ENCODE measurements around the gene ADAMTSL3. TPM values are rescaled to one million over a fixed set of nuclear protein-coding genes. Genes with fewer than 3 reads are reported as not detected.

ADAMTSL3 gene
- total RNA-seq, 1 donor from 2014 or later: 0.17 TPM

DNA sequence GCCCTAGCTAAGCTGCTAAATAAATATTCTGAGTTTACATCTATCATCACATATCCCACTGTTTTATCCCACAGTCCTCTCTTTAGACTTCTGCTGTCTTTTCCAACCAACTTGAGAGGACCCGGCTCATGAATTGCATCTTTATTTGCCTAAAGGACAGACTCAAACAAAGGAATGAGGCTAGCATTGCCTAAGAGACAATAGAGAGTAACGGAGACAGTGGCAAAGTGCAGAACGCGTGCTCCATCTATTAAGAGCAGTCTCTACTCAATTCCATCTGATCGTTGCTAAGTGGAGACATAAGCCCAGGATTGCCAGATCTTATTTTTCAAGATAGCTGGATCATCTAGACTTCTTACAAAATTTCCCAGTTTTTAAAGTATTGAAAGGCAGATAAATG lies 2.3 kb downstream of the ADAMTSL3 start:
- Mint-ChIP-seq H3K4me1 (ENCODE audit: low read depth) (no peaks in the 10 kb centered on the region), H3K27me3 (ENCODE audit: low read depth) (peaks cover 56% of the 10 kb centered on the region), H3K27ac (ENCODE audit: unreplicated experiment) (no peak overlapping the region), H3K4me3 (ENCODE audit: unreplicated experiment) (no peak overlapping the region), H3K9me3 (ENCODE audit: low read depth) (no peaks in the 10 kb centered on the region), H3K36me3 (ENCODE audit: low read depth) (no peaks in the 10 kb centered on the region)
- TF ChIP-seq, protein P1, sequence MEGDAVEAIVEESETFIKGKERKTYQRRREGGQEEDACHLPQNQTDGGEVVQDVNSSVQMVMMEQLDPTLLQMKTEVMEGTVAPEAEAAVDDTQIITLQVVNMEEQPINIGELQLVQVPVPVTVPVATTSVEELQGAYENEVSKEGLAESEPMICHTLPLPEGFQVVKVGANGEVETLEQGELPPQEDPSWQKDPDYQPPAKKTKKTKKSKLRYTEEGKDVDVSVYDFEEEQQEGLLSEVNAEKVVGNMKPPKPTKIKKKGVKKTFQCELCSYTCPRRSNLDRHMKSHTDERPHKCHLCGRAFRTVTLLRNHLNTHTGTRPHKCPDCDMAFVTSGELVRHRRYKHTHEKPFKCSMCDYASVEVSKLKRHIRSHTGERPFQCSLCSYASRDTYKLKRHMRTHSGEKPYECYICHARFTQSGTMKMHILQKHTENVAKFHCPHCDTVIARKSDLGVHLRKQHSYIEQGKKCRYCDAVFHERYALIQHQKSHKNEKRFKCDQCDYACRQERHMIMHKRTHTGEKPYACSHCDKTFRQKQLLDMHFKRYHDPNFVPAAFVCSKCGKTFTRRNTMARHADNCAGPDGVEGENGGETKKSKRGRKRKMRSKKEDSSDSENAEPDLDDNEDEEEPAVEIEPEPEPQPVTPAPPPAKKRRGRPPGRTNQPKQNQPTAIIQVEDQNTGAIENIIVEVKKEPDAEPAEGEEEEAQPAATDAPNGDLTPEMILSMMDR (IDR thresholded peaks at IDR 0.05): no peak
- DNase-seq (ENCODE audit: low spot score): no peak

DNA sequence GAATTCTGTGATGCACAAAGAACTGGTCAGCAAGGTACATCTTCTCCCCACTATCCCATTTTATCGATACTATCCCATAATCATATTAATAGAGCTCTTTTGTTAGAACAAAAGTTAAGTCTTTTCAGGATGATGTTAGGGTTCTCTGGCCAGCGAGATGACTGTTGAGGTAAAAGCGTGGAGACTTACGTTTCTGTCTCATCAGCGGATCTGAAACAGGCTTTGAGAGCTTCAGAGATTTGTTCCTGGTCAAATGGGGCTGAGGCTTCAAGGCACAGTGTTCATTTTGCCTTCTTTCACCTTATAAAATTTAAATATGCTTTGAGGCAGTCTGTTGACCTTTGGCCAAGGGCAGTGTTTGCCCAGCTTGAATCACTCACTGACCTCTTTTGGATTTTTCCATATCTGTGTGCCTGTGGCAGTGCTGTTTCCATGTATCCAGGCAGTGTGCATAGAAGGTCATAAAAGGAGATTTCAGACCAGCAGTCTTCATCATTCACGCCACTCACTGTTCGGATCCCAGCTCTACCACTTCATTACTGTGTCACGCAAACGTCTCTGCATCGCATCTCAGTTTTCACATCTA lies 3.1 kb downstream of the ADAMTSL3 start:
- no peak for DNase-seq (ENCODE audit: low spot score)
- Mint-ChIP-seq H3K27me3 (ENCODE audit: low read depth) (peaks cover 51% of the 10 kb centered on the region), H3K4me3 (ENCODE audit: unreplicated experiment) (no peak overlapping the region), H3K4me1 (ENCODE audit: low read depth) (no peaks in the 10 kb centered on the region), H3K36me3 (ENCODE audit: low read depth) (no peaks in the 10 kb centered on the region), H3K9me3 (ENCODE audit: low read depth) (no peaks in the 10 kb centered on the region), H3K27ac (ENCODE audit: unreplicated experiment) (no peak overlapping the region)
- TF ChIP-seq, protein P1 (IDR thresholded peaks at IDR 0.05): no peak

DNA sequence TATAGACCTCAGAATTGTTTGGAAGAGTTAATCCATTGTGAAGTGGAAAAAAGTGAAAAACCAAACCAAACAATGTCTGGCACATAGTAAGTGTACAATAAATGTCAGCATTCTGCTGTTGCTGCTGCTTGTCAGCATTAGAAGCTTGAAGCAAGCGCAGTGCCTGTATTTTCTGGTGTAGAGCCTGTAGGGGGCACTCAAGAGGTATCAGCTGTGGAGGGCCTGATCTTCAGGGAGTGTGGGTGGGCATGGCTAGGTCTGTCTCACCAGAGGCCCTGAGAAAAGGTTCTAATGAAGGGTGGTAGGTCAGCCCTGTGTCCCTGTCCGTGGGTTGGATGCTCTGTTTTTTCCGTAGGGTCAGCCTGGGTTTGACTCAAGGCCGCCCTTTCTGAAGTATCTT lies 3.6 kb downstream of the ADAMTSL3 start:
- TF ChIP-seq, protein P1 (IDR thresholded peaks at IDR 0.05): peak; percentile 12
- H3K27me3 Mint-ChIP-seq (ENCODE audit: low read depth): peaks cover 47% of the 10 kb centered on the region
- no peaks in the 10 kb centered on the region for H3K9me3 Mint-ChIP-seq (ENCODE audit: low read depth)
- H3K4me3 Mint-ChIP-seq (ENCODE audit: unreplicated experiment): no peak overlapping the region
- no peak overlapping the region for H3K27ac Mint-ChIP-seq (ENCODE audit: unreplicated experiment)
- H3K36me3 Mint-ChIP-seq (ENCODE audit: low read depth): no peaks in the 10 kb centered on the region
- H3K4me1 Mint-ChIP-seq (ENCODE audit: low read depth): no peaks in the 10 kb centered on the region
- DNase-seq (ENCODE audit: low spot score): no peak

DNA sequence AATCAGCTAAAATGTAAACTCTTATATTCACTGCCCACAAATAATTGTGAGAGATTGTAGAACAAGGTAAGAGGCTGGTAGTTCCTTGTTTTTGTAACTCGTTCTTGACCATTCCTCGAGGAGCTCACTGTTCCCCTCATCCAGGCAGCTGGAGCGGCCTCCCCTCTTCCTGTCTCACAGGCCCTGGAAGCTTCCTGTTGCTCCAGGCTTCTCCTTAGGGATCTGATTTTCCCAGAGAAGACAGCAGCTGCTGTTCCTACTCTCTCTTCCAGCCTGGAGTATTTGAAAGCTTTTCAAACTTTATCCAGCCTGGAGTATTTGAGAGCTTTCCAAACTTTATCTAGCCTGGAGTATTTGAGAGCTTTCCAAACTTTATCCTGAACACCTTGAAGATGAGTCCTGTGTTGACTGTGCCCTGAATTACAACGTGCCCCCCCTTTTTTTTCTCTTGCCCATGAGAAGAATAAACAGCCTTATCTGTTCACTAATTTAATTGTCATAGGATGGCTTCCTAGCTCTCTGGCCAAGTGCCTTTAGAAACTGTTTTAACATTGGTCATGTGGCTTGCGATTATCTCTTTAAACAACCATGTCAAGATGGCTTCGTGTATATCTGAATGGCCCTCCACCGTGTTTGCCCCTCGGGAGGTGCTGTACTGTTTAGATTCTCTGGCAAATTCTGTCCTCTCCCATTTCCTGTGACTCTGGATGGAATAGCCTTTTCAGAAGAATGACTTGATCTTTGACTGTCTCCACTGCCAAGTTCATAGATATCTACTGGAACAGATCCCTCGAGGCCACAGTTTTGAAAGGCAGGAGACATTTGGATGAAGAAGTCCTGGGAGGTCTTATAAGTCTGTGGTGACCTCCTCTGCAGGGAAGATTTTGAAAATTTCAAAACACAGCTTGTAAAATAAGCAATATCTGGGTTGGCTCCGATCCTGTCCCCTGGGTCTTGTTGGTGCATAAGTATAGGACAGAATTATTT lies 4.8 kb downstream of the ADAMTSL3 start:
- H3K27ac Mint-ChIP-seq (ENCODE audit: unreplicated experiment): no peak overlapping the region
- H3K9me3 Mint-ChIP-seq (ENCODE audit: low read depth): no peaks in the 10 kb centered on the region
- H3K4me3 Mint-ChIP-seq (ENCODE audit: unreplicated experiment): no peak overlapping the region
- peaks cover 40% of the 10 kb centered on the region for H3K27me3 Mint-ChIP-seq (ENCODE audit: low read depth)
- no peaks in the 10 kb centered on the region for H3K36me3 Mint-ChIP-seq (ENCODE audit: low read depth)
- H3K4me1 Mint-ChIP-seq (ENCODE audit: low read depth): no peaks in the 10 kb centered on the region
- no peak for DNase-seq (ENCODE audit: low spot score)
- TF ChIP-seq, protein P1 (IDR thresholded peaks at IDR 0.05): no peak

DNA sequence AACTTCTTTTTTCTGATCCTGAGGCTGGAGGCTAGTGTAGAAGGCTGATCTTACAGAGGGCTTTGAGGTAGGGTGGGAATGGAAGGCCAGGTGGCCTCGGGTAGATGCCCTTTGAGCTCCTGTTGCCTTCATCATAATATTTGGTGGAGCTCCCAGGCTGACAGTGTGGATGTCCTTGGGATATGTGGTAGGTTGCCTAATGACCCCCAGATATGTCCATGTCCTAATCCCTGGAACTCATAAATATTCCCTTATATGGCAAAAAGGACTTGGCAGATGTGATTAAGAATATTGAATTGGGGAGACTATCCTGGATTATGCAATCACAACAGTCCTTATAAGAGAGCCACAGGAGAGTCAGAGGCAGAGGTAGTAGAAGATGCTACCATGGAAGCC lies 5.5 kb downstream of the ADAMTSL3 start:
- no peak overlapping the region for H3K4me3 Mint-ChIP-seq (ENCODE audit: unreplicated experiment)
- peaks cover 41% of the 10 kb centered on the region for H3K27me3 Mint-ChIP-seq (ENCODE audit: low read depth)
- no peaks in the 10 kb centered on the region for H3K4me1 Mint-ChIP-seq (ENCODE audit: low read depth)
- H3K9me3 Mint-ChIP-seq (ENCODE audit: low read depth): no peaks in the 10 kb centered on the region
- no peaks in the 10 kb centered on the region for H3K36me3 Mint-ChIP-seq (ENCODE audit: low read depth)
- TF ChIP-seq, protein P1 (IDR thresholded peaks at IDR 0.05): no peak
- DNase-seq (ENCODE audit: low spot score): no peak
- no peak overlapping the region for H3K27ac Mint-ChIP-seq (ENCODE audit: unreplicated experiment)
